ENCODE measurements around the gene ARFRP1. TPM values are rescaled to one million over a fixed set of nuclear protein-coding genes. Genes with fewer than 3 reads are reported as not detected.
A peak's percentile ranks its signal among the peaks of the same experiment; 100 is the strongest.

The ARFRP1 gene
- total RNA-seq, 4 donors from 2014 or later = 26.9 to 35.1 (median 27.8) TPM

DNA sequence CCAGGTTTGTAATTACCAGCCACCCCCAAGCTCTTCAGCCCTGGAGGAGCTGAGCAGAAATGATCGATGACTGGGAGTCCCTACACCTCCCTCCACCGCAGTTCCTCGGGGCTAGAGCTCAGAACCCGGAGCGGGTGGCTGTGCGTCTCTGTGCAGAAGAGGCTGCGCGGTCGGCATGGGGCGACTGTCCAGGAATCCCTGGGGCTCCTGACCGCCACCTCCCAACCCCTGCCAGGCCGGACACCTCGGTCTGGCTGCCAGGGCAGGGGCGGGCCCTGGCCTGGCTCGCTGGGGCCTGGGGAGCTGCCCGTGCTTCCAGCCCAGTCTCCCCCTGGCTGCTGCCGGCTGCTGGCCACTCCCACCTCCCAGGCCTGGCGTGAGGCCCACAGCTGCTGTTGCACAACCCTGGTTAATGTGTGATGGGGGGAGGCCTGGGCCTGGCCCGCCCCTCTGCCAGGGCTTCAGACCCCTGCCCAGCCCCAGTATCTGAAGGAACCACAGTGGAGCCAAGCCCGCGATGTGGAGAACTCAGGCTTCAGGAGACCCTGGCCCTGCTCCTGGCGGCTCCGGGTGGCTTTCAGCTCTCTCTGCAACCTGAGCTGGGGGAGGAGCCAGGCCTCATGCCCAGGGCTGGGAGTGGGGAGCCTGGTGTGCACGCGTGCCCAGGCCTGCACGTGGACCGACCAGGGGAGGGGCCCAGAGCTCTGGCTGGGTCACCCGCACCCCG, 33.0 kb upstream of the ARFRP1 start:
- TF ChIP-seq, protein P1, sequence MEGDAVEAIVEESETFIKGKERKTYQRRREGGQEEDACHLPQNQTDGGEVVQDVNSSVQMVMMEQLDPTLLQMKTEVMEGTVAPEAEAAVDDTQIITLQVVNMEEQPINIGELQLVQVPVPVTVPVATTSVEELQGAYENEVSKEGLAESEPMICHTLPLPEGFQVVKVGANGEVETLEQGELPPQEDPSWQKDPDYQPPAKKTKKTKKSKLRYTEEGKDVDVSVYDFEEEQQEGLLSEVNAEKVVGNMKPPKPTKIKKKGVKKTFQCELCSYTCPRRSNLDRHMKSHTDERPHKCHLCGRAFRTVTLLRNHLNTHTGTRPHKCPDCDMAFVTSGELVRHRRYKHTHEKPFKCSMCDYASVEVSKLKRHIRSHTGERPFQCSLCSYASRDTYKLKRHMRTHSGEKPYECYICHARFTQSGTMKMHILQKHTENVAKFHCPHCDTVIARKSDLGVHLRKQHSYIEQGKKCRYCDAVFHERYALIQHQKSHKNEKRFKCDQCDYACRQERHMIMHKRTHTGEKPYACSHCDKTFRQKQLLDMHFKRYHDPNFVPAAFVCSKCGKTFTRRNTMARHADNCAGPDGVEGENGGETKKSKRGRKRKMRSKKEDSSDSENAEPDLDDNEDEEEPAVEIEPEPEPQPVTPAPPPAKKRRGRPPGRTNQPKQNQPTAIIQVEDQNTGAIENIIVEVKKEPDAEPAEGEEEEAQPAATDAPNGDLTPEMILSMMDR (IDR thresholded peaks at IDR 0.05 in 4 of 5, conservative IDR thresholded peaks at IDR 0.05 in 1 of 5) = peak in 2 of 5 experiments; percentile 47 to 60
- TF ChIP-seq POLR2A (IDR thresholded peaks at IDR 0.05) = peak; percentile 53
- in situ Hi-C loops (cut with MboI; ENCODE audit: low sequenced_read_pairs in 4 of 4) (no loop called here), intact Hi-C loops (cut with DNase I; ENCODE audit: low total_unique reads) (loop anchor here (1.0 to 2.0 kb wide), 3 partner anchors 33 to 124 kb away; partner anchors contain the start of genes ARFRP1, GMEB2 and TPD52L2)
- Histone ChIP-seq H3K27ac (peak overlapping the region; percentile 90 to 95 (median 94)), H3K9me3 (no peaks in the 10 kb centered on the region), H3K4me3 (peak overlapping the region; percentile 58 to 74 (median 66)), H3K27me3 (no peaks in the 10 kb centered on the region), H3K36me3 (peaks cover 0 to 16% of the 10 kb centered on the region in 2 donors), H3K4me1 (peaks cover 17 to 32% of the 10 kb centered on the region in 2 donors)
- peak; percentile 68 to 71 for ATAC-seq
- DNase-seq = peak; percentile 91 to 96

DNA sequence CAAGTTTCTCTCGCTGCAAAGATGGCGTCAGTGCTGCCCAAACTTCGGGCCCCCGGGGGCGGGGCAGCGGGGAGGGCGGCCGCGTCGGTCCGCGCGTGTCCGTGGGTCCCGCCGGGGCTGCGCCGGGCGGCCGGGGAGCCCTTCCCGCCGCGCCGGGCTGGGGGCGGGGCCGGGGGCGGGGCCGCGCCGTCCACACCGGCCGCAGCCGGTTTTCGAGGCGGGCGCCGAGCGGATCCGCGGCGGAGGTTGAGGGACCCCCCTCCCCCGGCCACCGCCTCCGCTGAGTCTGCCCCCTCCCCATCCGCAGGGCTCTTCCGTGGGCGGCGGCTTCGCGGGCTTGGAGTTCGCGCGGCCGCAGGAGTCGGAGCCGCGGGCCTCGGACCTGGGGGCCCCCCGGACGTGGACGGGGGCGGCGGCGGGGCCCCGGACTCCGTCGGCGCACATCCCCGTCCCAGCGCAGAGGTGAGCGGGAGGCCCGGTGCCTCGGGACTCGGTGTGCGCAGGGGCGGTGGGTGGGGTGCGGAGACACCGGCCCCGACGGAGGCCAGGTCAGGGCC, 32.4 kb upstream of the ARFRP1 start:
- DNase-seq (peak in 1 of 2 donors; percentile 32), ATAC-seq (peak; percentile 19 to 45)
- peaks cover 0 to 22% of the 10 kb centered on the region in 2 donors for H3K36me3 ChIP-seq
- in situ Hi-C loops (cut with MboI; ENCODE audit: low sequenced_read_pairs in 4 of 4) (no loop called here), intact Hi-C loops (cut with DNase I; ENCODE audit: low total_unique reads) (loop anchor here (1.0 to 2.0 kb wide), 3 partner anchors 33 to 125 kb away; partner anchors contain the start of genes ARFRP1, GMEB2 and TPD52L2)
- H3K4me3 ChIP-seq = peak overlapping the region; percentile 58 to 74 (median 66)
- TF ChIP-seq, protein P1 (IDR thresholded peaks at IDR 0.05 in 4 of 5, conservative IDR thresholded peaks at IDR 0.05 in 1 of 5) = no peak
- no peak for TF ChIP-seq POLR2A (IDR thresholded peaks at IDR 0.05)
- peak overlapping the region; percentile 90 to 95 (median 94) for H3K27ac ChIP-seq
- H3K4me1 ChIP-seq = peaks cover 17 to 32% of the 10 kb centered on the region in 2 donors
- no peaks in the 10 kb centered on the region for H3K27me3 ChIP-seq
- H3K9me3 ChIP-seq = no peaks in the 10 kb centered on the region

DNA sequence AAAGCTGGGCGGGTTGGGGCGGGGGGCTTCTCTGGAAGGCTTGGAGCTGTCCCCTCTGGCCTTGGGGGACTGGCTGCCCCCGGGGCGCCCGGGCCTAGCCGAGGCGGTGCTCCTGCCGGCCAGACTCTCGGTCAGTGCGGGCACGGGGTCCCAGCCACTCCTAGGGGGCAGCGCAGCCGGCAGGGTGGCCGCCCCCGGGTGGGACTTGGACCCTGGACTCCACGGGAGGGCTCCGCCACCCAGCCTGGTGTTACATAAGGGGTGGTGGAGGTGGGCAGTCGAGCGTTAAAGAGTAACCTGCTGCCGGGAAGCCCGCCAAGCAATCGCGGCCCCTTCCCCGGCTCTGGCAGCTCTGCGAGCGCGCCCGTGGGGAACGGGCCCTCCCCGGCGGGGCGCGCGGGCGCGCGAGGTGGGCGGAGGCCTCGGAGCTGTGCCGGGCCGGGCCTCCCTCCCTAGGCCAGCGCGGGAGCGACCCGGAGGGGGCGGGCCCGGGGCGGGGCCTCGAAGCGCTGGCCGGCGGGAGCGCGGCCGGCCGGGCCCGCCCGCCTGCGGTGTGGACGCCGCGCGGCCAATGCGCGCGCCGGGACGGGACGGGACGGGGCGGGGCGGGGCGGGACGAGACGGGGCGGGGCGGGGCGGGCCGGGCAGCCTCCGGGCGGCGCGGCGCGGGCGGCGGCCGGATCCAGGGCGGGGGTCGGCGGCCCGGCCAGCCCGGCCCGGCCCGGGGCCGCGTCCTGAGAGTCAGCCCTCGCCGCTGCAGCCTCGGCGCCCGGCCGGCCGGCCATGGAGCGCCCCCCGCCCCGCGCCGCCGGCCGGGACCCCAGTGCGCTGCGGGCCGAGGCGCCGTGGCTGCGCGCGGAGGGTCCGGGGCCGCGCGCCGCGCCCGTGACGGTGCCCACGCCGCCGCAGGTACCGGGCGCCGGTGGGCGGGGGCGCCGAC, 31.6 kb upstream of the ARFRP1 start, which contains the start of gene SLC2A4RG:
Gene SLC2A4RG (plus strand): TSS at position 647 of the 940 bp plus-strand sequence. CDS start 137 bp downstream, at position 784.
- peaks cover 17 to 32% of the 10 kb centered on the region in 2 donors for H3K4me1 ChIP-seq
- H3K9me3 ChIP-seq = no peaks in the 10 kb centered on the region
- intact Hi-C loops (cut with DNase I; ENCODE audit: low total_unique reads) = loop anchor here (1.0 to 5.0 kb wide), 5 partner anchors 32 to 156 kb away; partner anchors contain the start of genes ARFRP1, DNAJC5, GMEB2 and TPD52L2
- ATAC-seq (peak; percentile 59 to 67), DNase-seq (peak; percentile 54 to 72)
- H3K27ac ChIP-seq = peak within 1 kb of the TSS; percentile 95 to 99 (median 97)
- H3K27me3 ChIP-seq = no peaks in the 10 kb centered on the region
- peaks cover 0 to 29% of the 10 kb centered on the region in 2 donors for H3K36me3 ChIP-seq
- in situ Hi-C loops (cut with MboI; ENCODE audit: low sequenced_read_pairs in 4 of 4) = no loop called here
- TF ChIP-seq, protein P1 (IDR thresholded peaks at IDR 0.05 in 4 of 5, conservative IDR thresholded peaks at IDR 0.05 in 1 of 5) = no peak
- peak; percentile 32 to 33 for TF ChIP-seq POLR2A (IDR thresholded peaks at IDR 0.05)
- peak within 1 kb of the TSS; percentile 58 to 91 (median 74) for H3K4me3 ChIP-seq

DNA sequence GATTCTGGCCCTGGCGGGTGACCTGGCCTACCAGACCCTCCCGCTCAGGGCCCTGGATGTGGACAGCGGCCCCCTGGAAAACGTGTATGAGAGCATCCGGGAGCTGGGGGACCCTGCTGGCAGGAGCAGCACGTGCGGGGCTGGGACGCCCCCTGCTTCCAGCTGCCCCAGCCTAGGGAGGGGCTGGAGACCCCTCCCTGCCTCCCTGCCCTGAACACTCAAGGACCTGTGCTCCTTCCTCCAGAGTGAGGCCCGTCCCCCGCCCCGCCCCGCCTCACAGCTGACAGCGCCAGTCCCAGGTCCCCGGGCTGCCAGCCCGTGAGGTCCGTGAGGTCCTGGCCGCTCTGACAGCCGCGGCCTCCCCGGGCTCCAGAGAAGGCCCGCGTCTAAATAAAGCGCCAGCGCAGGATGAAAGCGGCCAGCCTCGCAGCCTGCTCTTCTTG, 30.9 kb upstream of the ARFRP1 start:
- H3K4me1 ChIP-seq = peaks cover 17 to 32% of the 10 kb centered on the region in 2 donors
- H3K27me3 ChIP-seq = no peaks in the 10 kb centered on the region
- peak overlapping the region; percentile 93 to 99 (median 97) for H3K27ac ChIP-seq
- in situ Hi-C loops (cut with MboI; ENCODE audit: low sequenced_read_pairs in 4 of 4) (no loop called here), intact Hi-C loops (cut with DNase I; ENCODE audit: low total_unique reads) (loop anchor here (1.0 to 5.0 kb wide), 2 partner anchors 96 to 157 kb away; partner anchors contain the start of gene DNAJC5)
- ATAC-seq = peak; percentile 25 to 26
- peak overlapping the region; percentile 57 to 91 (median 74) for H3K4me3 ChIP-seq
- H3K36me3 ChIP-seq = peaks cover 0 to 36% of the 10 kb centered on the region in 2 donors
- peak; percentile 50 to 80 for DNase-seq
- H3K9me3 ChIP-seq = no peaks in the 10 kb centered on the region
- TF ChIP-seq, protein P1 (IDR thresholded peaks at IDR 0.05 in 4 of 5, conservative IDR thresholded peaks at IDR 0.05 in 1 of 5) = no peak
- TF ChIP-seq POLR2A (IDR thresholded peaks at IDR 0.05) = peak in 1 of 2 donors; percentile 20

All from gastrocnemius medialis (tissue), 4 donors.